H1 (cell line): Measurements from ENCODE around the gene RRAGB. TPM values are rescaled to one million over a fixed set of nuclear protein-coding genes. Genes with fewer than 3 reads are reported as not detected.

Experiments used
- RBBP5 ChIP-seq: IDR thresholded peaks from 2 replicates; pipeline ENCODE4 v1.7.1; 2012; ENCODE audit warnings: low read depth, mild to moderate bottlenecking, inconsistent platforms, low read length, moderate library complexity, borderline replicate concordance
- polyA plus RNA-seq, 7 experiments: library from polyadenylated mRNA; depleted of rRNA in 3 of 7; stranded (reverse) in 5 of 7; unstranded in 2 of 7; fragments of >200 nt in 5 of 7; fragments of 200-250 nt in 2 of 7; gene quantifications; 1 replicate in 5 of 7; 2 replicates in 1 of 7; 4 replicates in 1 of 7; pipeline versions ENCODE4 v1.2.1 to v1.2.3, GENCODE V29; 2011 to 2013; ENCODE audit warnings: missing spikeins in 2 of 7, mixed read lengths in 2 of 7
- total RNA-seq: library from RNA; stranded (reverse); fragmentation: NEBNext Ultra II Directional; extraction: Animal tissue kit (Norgen Biotek cat#: 25700); gene quantifications from 2 replicates; pipeline ENCODE4 v1.2.1, GENCODE V29; 2021

The RRAGB gene
- total and polyA plus RNA-seq, 2 of the 8 experiments (the other 6 are each of a cell fraction or from before 2014, with no cell fraction given) = 5.8 to 6.8 TPM

GRCh38 chrX:55759478-55759877, 41.9 kb downstream of the RRAGB start (continued):
- TF ChIP-seq RBBP5 = no peak
